ENCODE measurements around the gene TEX10.

DNA sequence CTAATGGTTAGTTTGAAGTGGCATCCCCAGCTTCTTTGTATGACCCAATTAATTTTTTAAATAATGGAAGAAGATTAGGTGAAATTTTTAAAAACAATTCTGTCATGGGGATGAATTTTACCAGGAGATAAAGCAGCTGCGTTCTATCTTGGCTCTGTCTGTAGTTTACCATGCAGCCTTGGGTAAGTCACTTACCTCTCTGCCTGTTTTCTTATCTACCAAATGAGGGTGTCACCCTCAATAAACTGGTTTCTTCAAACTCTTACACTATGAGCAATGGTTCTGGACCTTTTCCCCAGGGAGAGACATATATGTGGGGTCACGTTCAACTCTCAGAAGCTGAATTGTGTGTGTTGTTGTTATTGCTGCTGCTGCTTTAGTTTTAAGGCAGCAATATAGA is 71.7 kb downstream of the TEX10 start:
- TF ChIP-seq, protein P1, sequence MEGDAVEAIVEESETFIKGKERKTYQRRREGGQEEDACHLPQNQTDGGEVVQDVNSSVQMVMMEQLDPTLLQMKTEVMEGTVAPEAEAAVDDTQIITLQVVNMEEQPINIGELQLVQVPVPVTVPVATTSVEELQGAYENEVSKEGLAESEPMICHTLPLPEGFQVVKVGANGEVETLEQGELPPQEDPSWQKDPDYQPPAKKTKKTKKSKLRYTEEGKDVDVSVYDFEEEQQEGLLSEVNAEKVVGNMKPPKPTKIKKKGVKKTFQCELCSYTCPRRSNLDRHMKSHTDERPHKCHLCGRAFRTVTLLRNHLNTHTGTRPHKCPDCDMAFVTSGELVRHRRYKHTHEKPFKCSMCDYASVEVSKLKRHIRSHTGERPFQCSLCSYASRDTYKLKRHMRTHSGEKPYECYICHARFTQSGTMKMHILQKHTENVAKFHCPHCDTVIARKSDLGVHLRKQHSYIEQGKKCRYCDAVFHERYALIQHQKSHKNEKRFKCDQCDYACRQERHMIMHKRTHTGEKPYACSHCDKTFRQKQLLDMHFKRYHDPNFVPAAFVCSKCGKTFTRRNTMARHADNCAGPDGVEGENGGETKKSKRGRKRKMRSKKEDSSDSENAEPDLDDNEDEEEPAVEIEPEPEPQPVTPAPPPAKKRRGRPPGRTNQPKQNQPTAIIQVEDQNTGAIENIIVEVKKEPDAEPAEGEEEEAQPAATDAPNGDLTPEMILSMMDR (IDR thresholded peaks at IDR 0.05) = no peak
- TF ChIP-seq EP300 (IDR thresholded peaks at IDR 0.05) (no peak), POLR2A (IDR thresholded peaks at IDR 0.05) (no peak)
